IMR-90 (cell line): ENCODE results near the gene ANKIB1. TPM values are rescaled to one million over a fixed set of nuclear protein-coding genes. Genes with fewer than 3 reads are reported as not detected.

ENCODE experiments used
- ATAC-seq: fragments of 200-7000 bp; cut with Tn5 transposase; 2 replicates; pipeline ENCODE4 v1.9.1; 2020; ENCODE audit warnings: low read depth, mild to moderate bottlenecking, moderate library complexity
- BruUV-seq: library from RNA; stranded (reverse); fragments of 400-500 nt; replicated peaks from 2 replicates; lab custom pipeline; 2021; lab: Mats Ljungman, UMichigan
- CTCF ChIA-PET: fragments of 300-600 bp; formaldehyde crosslinking; extraction: SDS; loops from one replicate; lab custom pipeline; 2021; ENCODE audit warnings: antibody characterized with exemption; lab: Yijun Ruan, JAX
- POLR2A ChIA-PET: fragments of 300-600 bp; sonication (Branson Sonifier 250); formaldehyde crosslinking; loops from one replicate; lab custom pipeline; 2022; ENCODE audit warnings: antibody characterized with exemption; ENCODE audit not compliant: unreplicated experiment; lab: Charles Lee
- DNase-seq: peaks from one replicate; pipeline ENCODE4 v3.0.0; 2013
- H2AFZ ChIP-seq: replicated peaks from 2 replicates; pipeline ENCODE3; 2013; ENCODE audit warnings: low read length, mild to moderate bottlenecking; ENCODE audit not compliant: poor library complexity
- H2AK5ac ChIP-seq: 2 replicates; pipeline ENCODE4 v1.6.1; 2013; ENCODE audit warnings: low read depth, low read length, inconsistent platforms
- H2AK9ac ChIP-seq: replicated peaks from 2 replicates; pipeline ENCODE3; 2013; ENCODE audit warnings: mild to moderate bottlenecking, low read depth, low read length, moderate library complexity; ENCODE audit not compliant: poor library complexity
- H2BK120ac ChIP-seq: 2 replicates; pipeline ENCODE4 v1.6.1; 2013; ENCODE audit warnings: low read depth, low read length, inconsistent platforms
- H2BK15ac ChIP-seq: 3 replicates; pipeline ENCODE4 v1.6.1; 2013; ENCODE audit warnings: low read depth, low read length, inconsistent platforms
- H2BK20ac ChIP-seq: 2 replicates; pipeline ENCODE4 v1.6.1; 2013; ENCODE audit warnings: low read depth, mild to moderate bottlenecking, inconsistent platforms, low read length, moderate library complexity
- H2BK5ac ChIP-seq: 2 replicates; pipeline ENCODE4 v1.6.1; 2013; ENCODE audit warnings: mild to moderate bottlenecking, low read depth, low read length, inconsistent platforms; ENCODE audit not compliant: poor library complexity, severe bottlenecking
- H3K14ac ChIP-seq: replicated peaks from 2 replicates; pipeline ENCODE4 v1.6.1; 2013; ENCODE audit warnings: low read depth, low read length, inconsistent platforms
- H3K18ac ChIP-seq: 2 replicates; pipeline ENCODE4 v1.6.1; 2013; ENCODE audit warnings: low read depth, low read length, control low read depth
- H3K23ac ChIP-seq: 2 replicates; pipeline ENCODE4 v1.6.1; 2013; ENCODE audit warnings: low read depth, low read length, inconsistent platforms
- H3K27ac ChIP-seq: 2 replicates; pipeline ENCODE4 v1.5.1; 2013; ENCODE audit warnings: mild to moderate bottlenecking, control low read depth, low read length; ENCODE audit not compliant: insufficient read depth
- H3K27me3 ChIP-seq: 2 replicates; pipeline ENCODE4 v1.6.1; 2013; ENCODE audit warnings: low read length; ENCODE audit not compliant: control insufficient read depth, insufficient read depth
- H3K36me3 ChIP-seq: 2 replicates; pipeline ENCODE4 v1.6.1; 2013; ENCODE audit warnings: low read length, mixed read lengths; ENCODE audit not compliant: control insufficient read depth, insufficient read depth
- H3K4ac ChIP-seq: 2 replicates; pipeline ENCODE4 v1.6.1; 2013; ENCODE audit warnings: low read depth, low read length, inconsistent platforms
- H3K4me1 ChIP-seq: 2 replicates; pipeline ENCODE4 v1.6.1; 2013; ENCODE audit warnings: low read length, mixed read lengths; ENCODE audit not compliant: control insufficient read depth, insufficient read depth
- H3K4me2 ChIP-seq: 2 replicates; pipeline ENCODE4 v1.6.1; 2013; ENCODE audit warnings: low read depth, mild to moderate bottlenecking, control low read depth, low read length, moderate library complexity
- H3K4me3 ChIP-seq: 2 replicates; pipeline ENCODE4 v1.5.1; 2013; ENCODE audit warnings: low read depth, mild to moderate bottlenecking, control low read depth, low read length, moderate library complexity; ENCODE audit not compliant: insufficient read depth
- H3K56ac ChIP-seq: 2 replicates; pipeline ENCODE4 v1.6.1; 2013; ENCODE audit warnings: low read length, inconsistent platforms; ENCODE audit not compliant: insufficient read depth; ENCODE audit errors: extremely low read depth
- H3K79me1 ChIP-seq, 2 experiments: 2 replicates each; pipeline ENCODE4 v1.6.1; 2013; ENCODE audit warnings: low read length in 2 of 2, inconsistent platforms in 1 of 2, low read depth in 1 of 2
- H3K9ac ChIP-seq: 2 replicates; pipeline ENCODE4 v1.6.1; 2013; ENCODE audit warnings: low read depth, low read length, control low read depth
- H3K9me1 ChIP-seq: 2 replicates; pipeline ENCODE4 v1.6.1; 2013; ENCODE audit warnings: low read length, inconsistent platforms; ENCODE audit not compliant: insufficient read depth
- H3K9me3 ChIP-seq: 2 replicates; pipeline ENCODE4 v1.6.1; 2013; ENCODE audit warnings: low read length; ENCODE audit not compliant: control insufficient read depth, insufficient read depth
- H4K20me1 ChIP-seq: 2 replicates; pipeline ENCODE4 v1.6.1; 2013; ENCODE audit warnings: low read length, inconsistent platforms; ENCODE audit not compliant: insufficient read depth
- H4K5ac ChIP-seq: 2 replicates; pipeline ENCODE4 v1.6.1; 2013; ENCODE audit warnings: mild to moderate bottlenecking, low read depth, low read length, control low read depth
- H4K8ac ChIP-seq, 2 experiments: 2 replicates each; pipeline ENCODE4 v1.6.1; 2013; ENCODE audit warnings: low read depth in 2 of 2, low read length in 2 of 2, control low read depth in 1 of 2, inconsistent platforms in 1 of 2
- H4K91ac ChIP-seq: 2 replicates; pipeline ENCODE4 v1.6.1; 2013; ENCODE audit warnings: low read depth, low read length, inconsistent platforms; ENCODE audit not compliant: insufficient read depth
- CEBPB ChIP-seq: IDR thresholded peaks from 2 replicates; pipeline ENCODE4 v1.6.1; 2012; ENCODE audit warnings: low read depth, low read length, improper control_type of control experiment
- NFE2L2 ChIP-seq: fragments of 150-350 bp; IDR thresholded peaks from 2 replicates; pipeline ENCODE4 v1.6.1; 2016; ENCODE audit warnings: low read depth, mild to moderate bottlenecking, low read length
- POLR2A ChIP-seq: IDR thresholded peaks from 2 replicates; pipeline ENCODE4 v1.6.1; 2012; ENCODE audit warnings: mild to moderate bottlenecking, low read depth, low read length
- RFX5 ChIP-seq: IDR thresholded peaks from 2 replicates; pipeline ENCODE4 v1.8.0; 2012; ENCODE audit warnings: low read depth, mild to moderate bottlenecking, low read length, moderate library complexity
- SMC3 ChIP-seq: fragments of 150-350 bp; IDR thresholded peaks from 2 replicates; pipeline ENCODE4 v1.6.1; 2016; ENCODE audit warnings: low read depth, mild to moderate bottlenecking, antibody characterized with exemption, low read length, moderate library complexity
- WGBS, 2 experiments: methylation state at CpG; one replicate each; pipeline versions ENCODE4 v1.1.5 to v1.1.7; 2013; ENCODE audit warnings: missing lambda C conversion rate in 2 of 2; ENCODE audit not compliant: insufficient read length in 1 of 2; ENCODE audit errors: extremely low coverage in 2 of 2; 5-methylcytosine and 5-hydroxymethylcytosine counted together
- dilution Hi-C: fragments of 300-500 bp; cut with HindIII; formaldehyde crosslinking; loops from one replicate; pipeline ENCODE4 v1.14.3; 2018; ENCODE audit warnings: low sequenced_read_pairs; ENCODE audit not compliant: unreplicated experiment
- in situ Hi-C: fragments of 300-500 bp; cut with MboI; formaldehyde crosslinking; loops from 3 replicates; pipeline ENCODE4 v1.14.3; 2019; ENCODE audit warnings: low sequenced_read_pairs, inconsistent platforms, mixed read lengths
- intact Hi-C: fragments of 100-400 bp; cut with micrococcal nuclease; formaldehyde crosslinking; loops from 2 replicates; pipeline ENCODE4 v1.10.0; 2022
- polyA plus RNA-seq, 3 experiments: library from polyadenylated mRNA; depleted of rRNA; stranded (reverse); fragments of >200 nt; gene quantifications; 2 replicates each; pipeline ENCODE4 v1.2.3, GENCODE V29; 2012; ENCODE audit warnings: low replicate concordance in 1 of 3
- total RNA-seq: library from RNA; depleted of rRNA; stranded (reverse); fragments of >200 nt; gene quantifications from 2 replicates; pipeline ENCODE4 v1.2.3, GENCODE V29; 2012

Gene ANKIB1
- total and polyA plus RNA-seq, 2 of the 4 experiments (the other 2 are of a cell fraction), result 18.7 to 33.9 TPM

DNA sequence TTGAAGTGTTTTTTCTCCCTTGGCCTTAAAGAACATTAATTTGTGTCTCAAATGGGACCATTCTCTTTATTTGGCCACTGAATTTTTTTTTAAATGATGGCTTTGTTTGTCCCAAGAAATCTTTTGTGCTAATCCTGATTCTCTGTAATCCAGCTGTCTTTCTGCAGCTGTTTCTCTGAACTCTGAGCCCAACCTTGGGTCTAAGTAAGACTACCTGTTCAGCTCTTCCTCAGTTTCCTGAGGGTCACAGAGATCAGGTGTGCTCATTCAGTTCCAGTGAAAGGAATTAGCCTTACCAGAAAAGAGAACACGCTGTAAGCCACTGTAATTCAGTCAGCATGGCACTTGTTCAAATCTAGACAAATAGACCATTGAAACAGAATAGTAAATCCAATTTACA, 94.2 kb downstream of the ANKIB1 start:
- H2BK15ac ChIP-seq, result no peak overlapping the region
- no peak overlapping the region for H3K18ac ChIP-seq
- no peaks in the 10 kb centered on the region; a peak in 1 of 4 replicates for H3K79me1 ChIP-seq
- H4K5ac ChIP-seq, result no peak overlapping the region
- H4K20me1 ChIP-seq, result no peaks in the 10 kb centered on the region
- H2BK120ac ChIP-seq, result no peak overlapping the region
- POLR2A ChIA-PET, result no interaction called here
- no peak overlapping the region for H3K56ac ChIP-seq
- H3K14ac ChIP-seq, result no peak overlapping the region
- H3K4ac ChIP-seq, result no peak overlapping the region
- TF ChIP-seq NFE2L2, result no peak
- no peak for TF ChIP-seq POLR2A
- no peak for TF ChIP-seq SMC3
- TF ChIP-seq CEBPB, result no peak
- TF ChIP-seq RFX5, result no peak
- CTCF ChIA-PET, result no interaction called here
- no peak overlapping the region for H2BK20ac ChIP-seq
- H2BK5ac ChIP-seq, result no peak overlapping the region
- no peak overlapping the region for H3K27ac ChIP-seq
- H3K9ac ChIP-seq, result no peak overlapping the region
- WGBS, 2 experiments, result no CpG with 5 or more reads among the region's 1 CpG
- in situ Hi-C loops, result no loop called here
- H3K4me2 ChIP-seq, result no peak overlapping the region
- H2AFZ ChIP-seq, result no peak overlapping the region
- intact Hi-C loops, result loop anchor here (5.0 kb wide), 1 partner anchor 33 kb away; no protein-coding TSS in a partner anchor
- peaks cover 2% of the 10 kb centered on the region; the same call in 1 of the 2 replicates for H3K4me1 ChIP-seq
- no peak overlapping the region for H4K91ac ChIP-seq
- no peaks in the 10 kb centered on the region for H3K9me3 ChIP-seq
- 0 out of 2 replicates have a peak, but pooled peaks cover 3% of the 10 kb centered on the region for H3K9me1 ChIP-seq
- no peak overlapping the region for H2AK5ac ChIP-seq
- DNase-seq, result no peak
- no peak overlapping the region for H2AK9ac ChIP-seq
- dilution Hi-C loops, result no loop called here
- BruUV-seq, result no TSS peak
- H3K27me3 ChIP-seq, result no peaks in the 10 kb centered on the region
- peaks cover 4% of the 10 kb centered on the region for H3K36me3 ChIP-seq
- H3K23ac ChIP-seq, result no peak overlapping the region
- no peak overlapping the region for H4K8ac ChIP-seq
- no peak overlapping the region for H3K4me3 ChIP-seq
- ATAC-seq, result no peak
